C4-2B (cell line): ENCODE results near the gene ZNF142.

ENCODE experiments used
- ZFX ChIP-seq: fragments of 450-650 bp; IDR thresholded peaks from 2 replicates; pipeline ENCODE4 v1.6.1; 2017
- TF ChIP-seq, protein P1 (sequence below): fragments of 450-650 bp; conservative IDR thresholded peaks from 2 replicates; pipeline ENCODE4 v1.5.1; 2017; ENCODE audit warnings: mild to moderate bottlenecking

DNA sequence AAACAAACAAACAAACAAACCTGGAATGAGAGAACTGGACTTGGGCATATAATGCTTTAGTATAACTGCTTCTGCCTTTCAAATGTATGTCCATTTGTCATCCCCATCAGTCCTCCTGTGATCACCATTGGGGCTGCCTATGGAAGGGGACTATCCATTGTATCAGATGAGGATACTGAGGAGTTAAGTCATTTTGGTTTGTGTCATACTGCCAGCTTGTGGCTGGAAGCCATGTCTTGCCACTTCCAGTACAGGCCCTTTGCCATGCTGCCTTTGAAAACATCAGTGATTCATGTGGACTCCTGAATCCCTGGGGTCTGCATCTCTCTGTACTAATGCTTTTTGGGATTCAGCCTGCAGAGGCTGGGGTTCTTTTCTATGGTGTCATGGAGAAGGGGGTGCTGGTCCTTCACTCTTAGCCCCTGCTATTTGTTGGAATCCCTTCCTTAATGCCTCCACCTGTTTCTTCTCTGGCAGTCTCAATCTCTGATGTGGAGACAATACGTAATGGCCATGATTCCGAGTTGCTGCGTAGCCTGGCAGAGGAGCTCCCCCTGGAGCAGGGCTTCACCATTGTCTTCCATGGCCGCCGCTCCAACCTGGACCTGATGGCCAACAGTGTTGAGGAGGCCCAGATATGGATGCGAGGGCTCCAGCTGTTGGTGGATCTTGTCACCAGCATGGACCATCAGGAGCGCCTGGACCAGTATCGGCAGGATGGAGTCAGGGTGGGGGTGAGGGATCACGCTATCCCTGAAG is 41.1 kb downstream of the ZNF142 start:
- TF ChIP-seq, protein P1, sequence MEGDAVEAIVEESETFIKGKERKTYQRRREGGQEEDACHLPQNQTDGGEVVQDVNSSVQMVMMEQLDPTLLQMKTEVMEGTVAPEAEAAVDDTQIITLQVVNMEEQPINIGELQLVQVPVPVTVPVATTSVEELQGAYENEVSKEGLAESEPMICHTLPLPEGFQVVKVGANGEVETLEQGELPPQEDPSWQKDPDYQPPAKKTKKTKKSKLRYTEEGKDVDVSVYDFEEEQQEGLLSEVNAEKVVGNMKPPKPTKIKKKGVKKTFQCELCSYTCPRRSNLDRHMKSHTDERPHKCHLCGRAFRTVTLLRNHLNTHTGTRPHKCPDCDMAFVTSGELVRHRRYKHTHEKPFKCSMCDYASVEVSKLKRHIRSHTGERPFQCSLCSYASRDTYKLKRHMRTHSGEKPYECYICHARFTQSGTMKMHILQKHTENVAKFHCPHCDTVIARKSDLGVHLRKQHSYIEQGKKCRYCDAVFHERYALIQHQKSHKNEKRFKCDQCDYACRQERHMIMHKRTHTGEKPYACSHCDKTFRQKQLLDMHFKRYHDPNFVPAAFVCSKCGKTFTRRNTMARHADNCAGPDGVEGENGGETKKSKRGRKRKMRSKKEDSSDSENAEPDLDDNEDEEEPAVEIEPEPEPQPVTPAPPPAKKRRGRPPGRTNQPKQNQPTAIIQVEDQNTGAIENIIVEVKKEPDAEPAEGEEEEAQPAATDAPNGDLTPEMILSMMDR: no peak; the same call in 1 of the 2 replicates
- no peak for TF ChIP-seq ZFX
